GM12873 (cell line): ENCODE results near the gene CDK11B.
A peak's percentile ranks its signal among the peaks of the same experiment; 100 is the strongest.

Source experiments
- TF ChIP-seq, protein P1 (sequence below): IDR thresholded peaks from 2 replicates; pipeline ENCODE4 v1.5.1; 2012; ENCODE audit warnings: low read depth, mild to moderate bottlenecking, moderate library complexity, low read length, control low read depth; ENCODE audit not compliant: insufficient read depth; ENCODE audit errors: missing control alignments

Gene CDK11B

DNA sequence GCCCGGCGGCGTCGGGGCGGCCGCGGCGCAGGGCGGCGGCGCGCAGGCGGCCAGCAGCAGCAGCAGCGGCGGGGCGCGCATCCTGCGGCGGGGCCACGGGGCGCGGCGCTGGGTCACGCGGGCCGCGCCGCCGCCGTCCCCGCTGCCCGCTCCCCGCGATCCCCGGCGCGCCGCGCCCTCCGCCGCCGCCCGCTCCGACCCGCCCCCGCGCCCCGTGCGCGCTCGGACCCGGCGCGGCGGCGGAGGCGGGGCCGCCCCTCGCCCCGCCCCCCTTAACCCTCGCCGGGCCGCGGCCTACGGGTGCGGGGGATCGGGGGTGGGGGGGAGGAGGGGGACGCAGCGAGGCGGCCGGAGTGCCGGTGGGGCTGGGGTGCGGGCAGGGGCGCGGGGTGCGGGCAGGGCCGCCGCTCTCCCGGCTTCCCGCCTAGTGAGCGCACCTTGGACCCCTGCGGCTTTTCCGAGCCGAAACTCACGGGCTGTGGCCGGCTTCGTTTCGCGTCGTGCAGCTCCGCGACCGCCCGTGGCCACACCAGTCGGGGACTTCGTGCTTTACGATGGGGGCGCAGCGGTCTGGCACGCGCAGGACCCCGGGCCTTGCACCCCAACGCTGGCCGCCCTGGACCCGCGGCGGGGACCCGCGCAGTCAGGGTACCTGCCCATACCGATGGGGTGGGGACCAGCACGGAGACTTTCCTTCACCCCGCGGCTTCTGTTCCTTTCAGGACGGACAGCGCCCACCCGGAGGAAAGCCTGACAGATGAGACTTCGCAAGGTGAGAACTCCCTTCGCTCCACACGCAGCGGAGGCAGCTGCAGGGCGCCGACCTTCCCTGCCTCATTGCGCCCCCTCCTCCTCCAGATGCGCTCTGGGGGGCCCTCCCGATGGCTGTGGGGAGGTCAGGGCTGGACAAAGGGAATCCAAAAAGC is 58.6 kb downstream of the CDK11B start, which contains the start of gene FNDC10:
FNDC10 (minus strand) TSS at position 201 of the 926 bp plus-strand sequence; CDS start at position 81, 120 bp downstream.
- TF ChIP-seq, protein P1, sequence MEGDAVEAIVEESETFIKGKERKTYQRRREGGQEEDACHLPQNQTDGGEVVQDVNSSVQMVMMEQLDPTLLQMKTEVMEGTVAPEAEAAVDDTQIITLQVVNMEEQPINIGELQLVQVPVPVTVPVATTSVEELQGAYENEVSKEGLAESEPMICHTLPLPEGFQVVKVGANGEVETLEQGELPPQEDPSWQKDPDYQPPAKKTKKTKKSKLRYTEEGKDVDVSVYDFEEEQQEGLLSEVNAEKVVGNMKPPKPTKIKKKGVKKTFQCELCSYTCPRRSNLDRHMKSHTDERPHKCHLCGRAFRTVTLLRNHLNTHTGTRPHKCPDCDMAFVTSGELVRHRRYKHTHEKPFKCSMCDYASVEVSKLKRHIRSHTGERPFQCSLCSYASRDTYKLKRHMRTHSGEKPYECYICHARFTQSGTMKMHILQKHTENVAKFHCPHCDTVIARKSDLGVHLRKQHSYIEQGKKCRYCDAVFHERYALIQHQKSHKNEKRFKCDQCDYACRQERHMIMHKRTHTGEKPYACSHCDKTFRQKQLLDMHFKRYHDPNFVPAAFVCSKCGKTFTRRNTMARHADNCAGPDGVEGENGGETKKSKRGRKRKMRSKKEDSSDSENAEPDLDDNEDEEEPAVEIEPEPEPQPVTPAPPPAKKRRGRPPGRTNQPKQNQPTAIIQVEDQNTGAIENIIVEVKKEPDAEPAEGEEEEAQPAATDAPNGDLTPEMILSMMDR = no peak

DNA sequence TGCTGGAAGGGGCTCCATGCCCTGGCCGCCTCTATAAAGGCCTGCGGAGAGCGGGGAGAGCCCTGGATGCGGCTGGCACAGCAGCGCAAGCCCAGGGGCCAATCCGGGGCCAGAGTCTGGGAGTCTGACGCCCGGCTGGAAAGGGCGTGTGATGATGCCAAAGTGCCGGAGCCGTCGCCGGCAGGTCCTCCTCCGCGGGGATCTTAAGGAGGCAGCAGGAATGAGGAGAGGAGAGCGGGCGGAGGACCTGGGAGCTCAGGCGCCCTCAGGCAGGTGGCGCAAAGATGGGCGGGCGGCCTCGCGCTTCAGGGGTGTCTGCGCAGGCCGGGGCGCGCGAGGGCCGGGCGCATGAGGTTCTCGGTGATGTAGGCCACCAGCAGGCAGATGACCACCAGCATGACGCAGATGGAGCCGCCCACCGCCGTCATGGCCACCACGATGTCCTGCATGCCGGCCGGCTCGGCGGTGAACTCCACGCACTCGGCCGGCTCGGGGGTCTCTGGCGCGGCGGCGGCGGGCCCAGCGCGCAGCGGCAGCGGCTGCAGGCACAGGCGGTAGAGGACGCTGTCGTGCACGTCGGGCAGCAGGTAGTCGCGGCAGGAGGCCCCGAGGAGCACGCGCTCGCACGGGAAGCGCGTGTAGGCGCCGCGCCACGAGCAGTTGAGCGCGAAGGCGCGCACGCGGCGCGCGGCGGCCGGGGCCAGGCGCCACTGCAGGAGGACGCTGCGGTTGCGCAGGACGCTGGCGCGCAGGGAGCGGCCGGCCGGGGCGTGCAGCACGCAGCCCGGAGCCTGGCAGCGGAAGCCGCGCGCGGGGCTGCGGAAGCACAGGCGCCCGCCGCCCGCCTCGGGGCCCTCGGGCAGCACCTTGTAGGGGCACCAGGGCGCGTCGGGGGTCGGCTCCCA is 59.5 kb downstream of the CDK11B start:
- TF ChIP-seq, protein P1 = peak; percentile 24

DNA sequence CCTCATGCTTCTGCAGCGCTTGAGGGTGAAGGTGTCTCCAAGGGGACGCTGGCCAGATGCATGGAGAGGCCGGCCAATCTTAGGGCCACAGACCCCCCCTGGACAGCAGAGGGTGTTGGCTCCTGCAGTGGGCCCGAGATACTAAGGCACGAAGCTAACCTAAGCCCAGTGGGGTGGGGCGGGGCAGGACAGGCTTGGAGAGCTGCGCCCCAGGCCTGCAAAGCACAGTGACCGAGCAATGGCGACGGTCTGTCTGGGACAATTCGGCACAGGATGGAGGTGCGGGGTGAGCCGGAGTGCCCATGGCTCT is 60.1 kb downstream of the CDK11B start:
- TF ChIP-seq, protein P1 = no peak

DNA sequence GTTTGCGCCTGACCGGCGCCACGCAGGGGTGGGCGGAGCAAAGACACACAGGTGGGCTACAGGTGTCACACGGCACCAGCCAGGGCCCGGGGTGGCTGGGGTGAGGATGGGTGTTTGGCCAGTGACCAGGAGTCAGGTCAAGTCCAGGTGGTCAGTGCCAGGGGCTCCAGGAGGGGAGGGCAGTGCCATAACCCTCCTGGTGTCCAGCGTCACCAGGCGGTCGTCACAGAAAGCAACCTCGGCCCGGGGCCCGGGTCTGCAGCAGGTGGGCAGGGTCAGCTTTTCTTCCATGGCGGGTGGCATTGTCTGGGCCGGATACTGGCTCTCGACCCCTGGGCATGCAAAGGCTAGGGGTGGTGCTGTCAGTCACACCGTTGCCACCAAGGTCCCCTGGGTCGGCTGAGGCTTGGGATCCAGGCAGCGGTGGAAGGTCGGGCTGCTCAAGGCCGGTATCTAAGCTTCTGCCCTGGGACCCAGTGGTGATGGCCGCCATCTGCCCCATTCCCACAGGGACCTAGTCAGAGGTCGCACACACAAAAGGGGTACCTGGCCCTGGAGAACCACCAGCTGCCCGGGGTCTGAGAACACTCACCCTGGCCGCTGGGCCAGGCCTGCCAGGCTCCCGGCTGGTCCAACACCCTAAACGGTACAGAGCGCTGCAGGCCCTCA is 60.6 kb downstream of the CDK11B start:
- TF ChIP-seq, protein P1 = no peak

DNA sequence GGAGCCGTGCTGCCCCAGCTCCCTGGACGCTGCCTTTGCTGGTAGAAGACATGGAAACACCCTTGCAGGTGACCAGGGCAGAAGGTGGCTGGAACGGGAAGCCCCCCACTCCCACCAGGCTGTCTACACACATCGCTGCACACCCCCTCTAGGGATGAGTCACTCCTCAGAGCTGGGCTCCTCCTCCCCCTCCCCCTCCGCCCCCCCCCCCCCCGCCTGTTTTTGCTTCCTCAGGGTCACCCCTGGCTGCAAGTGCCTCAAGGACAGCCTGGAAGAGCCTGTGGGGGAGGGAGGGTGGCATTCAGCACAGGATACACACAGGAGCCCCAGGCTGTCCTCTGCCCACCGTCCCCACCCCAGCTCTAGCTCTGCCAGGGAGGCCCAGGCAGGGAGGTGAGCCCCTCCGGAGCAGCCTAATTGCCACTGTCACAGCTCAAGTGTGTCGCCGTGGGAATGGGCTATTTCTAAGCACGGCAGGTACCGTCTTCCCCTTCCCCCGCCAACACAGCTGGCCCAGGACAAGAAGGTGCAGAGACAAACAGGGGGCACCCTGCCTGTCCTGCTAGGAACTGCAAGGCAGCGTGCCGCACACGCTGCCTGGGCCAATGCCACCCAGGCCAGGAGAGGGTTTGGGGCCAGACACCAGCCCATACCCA is 61.4 kb downstream of the CDK11B start:
- TF ChIP-seq, protein P1 = peak; percentile 51

DNA sequence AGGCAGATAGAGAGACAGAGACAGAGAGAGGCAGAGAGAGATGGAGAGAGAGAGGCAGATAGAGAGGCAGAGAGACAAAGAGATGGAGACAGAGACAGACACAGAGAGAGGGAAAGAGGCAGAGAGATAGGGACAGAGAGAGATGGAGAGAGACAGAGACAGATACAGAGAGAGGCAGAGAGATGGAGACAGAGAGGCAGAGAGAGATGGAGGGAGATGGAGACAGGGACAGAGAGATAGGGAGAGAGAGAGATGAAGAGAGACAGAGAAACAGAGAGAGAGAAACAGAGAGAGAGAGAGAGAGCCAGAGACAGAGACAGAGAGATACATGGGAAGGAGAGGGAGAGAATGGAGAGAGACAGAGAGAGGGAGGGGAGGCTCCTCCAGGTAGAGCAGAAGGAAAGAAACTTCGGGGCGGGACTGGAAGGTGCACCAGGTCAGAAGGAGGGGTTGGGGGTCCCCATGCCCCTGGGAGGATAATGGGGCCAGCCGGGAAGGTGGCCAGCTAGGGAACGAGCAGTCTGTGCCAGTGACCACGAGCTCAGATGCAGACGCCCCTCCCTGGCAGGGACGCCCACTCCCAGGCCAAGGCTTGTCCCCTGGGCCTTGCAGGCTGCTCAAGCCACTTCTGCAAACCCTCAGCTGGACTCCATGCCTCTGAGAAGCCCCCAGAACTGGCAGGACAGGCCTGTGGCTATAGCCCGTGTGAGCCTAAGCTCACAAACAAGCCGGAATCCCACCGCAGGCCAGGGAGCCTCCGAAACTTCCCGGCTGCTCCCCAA is 62.1 kb downstream of the CDK11B start:
- TF ChIP-seq, protein P1 = no peak
